ENCODE data around the gene LDLRAP1.

- TF ChIP-seq, protein P1, sequence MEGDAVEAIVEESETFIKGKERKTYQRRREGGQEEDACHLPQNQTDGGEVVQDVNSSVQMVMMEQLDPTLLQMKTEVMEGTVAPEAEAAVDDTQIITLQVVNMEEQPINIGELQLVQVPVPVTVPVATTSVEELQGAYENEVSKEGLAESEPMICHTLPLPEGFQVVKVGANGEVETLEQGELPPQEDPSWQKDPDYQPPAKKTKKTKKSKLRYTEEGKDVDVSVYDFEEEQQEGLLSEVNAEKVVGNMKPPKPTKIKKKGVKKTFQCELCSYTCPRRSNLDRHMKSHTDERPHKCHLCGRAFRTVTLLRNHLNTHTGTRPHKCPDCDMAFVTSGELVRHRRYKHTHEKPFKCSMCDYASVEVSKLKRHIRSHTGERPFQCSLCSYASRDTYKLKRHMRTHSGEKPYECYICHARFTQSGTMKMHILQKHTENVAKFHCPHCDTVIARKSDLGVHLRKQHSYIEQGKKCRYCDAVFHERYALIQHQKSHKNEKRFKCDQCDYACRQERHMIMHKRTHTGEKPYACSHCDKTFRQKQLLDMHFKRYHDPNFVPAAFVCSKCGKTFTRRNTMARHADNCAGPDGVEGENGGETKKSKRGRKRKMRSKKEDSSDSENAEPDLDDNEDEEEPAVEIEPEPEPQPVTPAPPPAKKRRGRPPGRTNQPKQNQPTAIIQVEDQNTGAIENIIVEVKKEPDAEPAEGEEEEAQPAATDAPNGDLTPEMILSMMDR (conservative IDR thresholded peaks at IDR 0.05 in 1 of 2, IDR thresholded peaks at IDR 0.05 in 1 of 2; ENCODE audit: low read depth in 1 of 2, low read length in 2 of 2) = peak; percentile 65 to 90
- TF ChIP-seq EZH2 (IDR thresholded peaks at IDR 0.05; ENCODE audit: low read length, missing control alignments) = no peak
These were observed 29.5 kb downstream of the LDLRAP1 start for GRCh38 chr1:25572708-25573590.

Measured in fibroblast of lung (primary cell).